Measurements from ENCODE around the gene PPP2R2D.
A peak's percentile ranks its signal among the peaks of the same experiment; 100 is the strongest.

Gene PPP2R2D

GRCh38 chr10:131926743-131927595 is 26.2 kb downstream of the PPP2R2D start:
- Histone ChIP-seq H2AK5ac (ENCODE audit: low read length) (no peak overlapping the region), H3K27me3 (ENCODE audit: insufficient read depth, low read length, poor library complexity) (no peaks in the 10 kb centered on the region), H3K27ac (ENCODE audit: low read depth, low read length) (no peak overlapping the region), H2BK5ac (ENCODE audit: low read length) (no peak overlapping the region), H3K4me3 (ENCODE audit: low read length) (no peak overlapping the region), H3K18ac (ENCODE audit: low read length) (no peak overlapping the region), H3K79me2 (ENCODE audit: control insufficient read depth, insufficient read depth, low read length) (peaks cover 82% of the 10 kb centered on the region), H3K9ac (ENCODE audit: low read length) (no peak overlapping the region), H3K23ac (ENCODE audit: low read length) (no peak overlapping the region), H3K36me3 (ENCODE audit: control insufficient read depth, insufficient read depth, low read length) (no peaks in the 10 kb centered on the region), H3K79me1 (ENCODE audit: low read length) (peaks cover 27% of the 10 kb centered on the region), H2BK15ac (replicated peaks; ENCODE audit: low read depth) (no peak overlapping the region), H3K56ac (ENCODE audit: low read length) (no peak overlapping the region), H3K4ac (ENCODE audit: low read depth, low read length) (no peak overlapping the region), H3K4me1 (ENCODE audit: control insufficient read depth, low read depth, low read length) (peaks cover 22% of the 10 kb centered on the region), H4K8ac (ENCODE audit: low read depth, low read length) (no peak overlapping the region), H3K4me2 (ENCODE audit: low read length) (no peak overlapping the region), H2BK120ac (ENCODE audit: low read depth, low read length) (no peak overlapping the region), H4K5ac (ENCODE audit: low read length) (no peak overlapping the region)
- DNase-seq: no peak
- no CpG with 5 or more reads among the region's 28 CpGs for WGBS (ENCODE audit: extremely low coverage, insufficient coverage, low lambda C conversion rate)

- Histone ChIP-seq H3K27ac (ENCODE audit: low read depth, low read length) (peak overlapping the region; percentile 27), H3K79me2 (ENCODE audit: control insufficient read depth, insufficient read depth, low read length) (peaks cover 83% of the 10 kb centered on the region), H4K5ac (ENCODE audit: low read length) (no peak overlapping the region), H3K56ac (ENCODE audit: low read length) (peak overlapping the region; percentile 4), H4K8ac (ENCODE audit: low read depth, low read length) (no peak overlapping the region), H3K4me2 (ENCODE audit: low read length) (no peak overlapping the region), H3K27me3 (ENCODE audit: insufficient read depth, low read length, poor library complexity) (no peaks in the 10 kb centered on the region), H3K23ac (ENCODE audit: low read length) (no peak overlapping the region), H2BK15ac (replicated peaks; ENCODE audit: low read depth) (no peak overlapping the region), H3K79me1 (ENCODE audit: low read length) (peaks cover 32% of the 10 kb centered on the region), H3K4me1 (ENCODE audit: control insufficient read depth, low read depth, low read length) (peaks cover 22% of the 10 kb centered on the region), H2BK120ac (ENCODE audit: low read depth, low read length) (no peak overlapping the region), H3K18ac (ENCODE audit: low read length) (no peak overlapping the region), H3K4me3 (ENCODE audit: low read length) (no peak overlapping the region), H3K36me3 (ENCODE audit: control insufficient read depth, insufficient read depth, low read length) (no peaks in the 10 kb centered on the region), H2BK5ac (ENCODE audit: low read length) (no peak overlapping the region), H3K4ac (ENCODE audit: low read depth, low read length) (no peak overlapping the region), H2AK5ac (ENCODE audit: low read length) (no peak overlapping the region), H3K9ac (ENCODE audit: low read length) (peak overlapping the region; percentile 1)
- no peak for DNase-seq
- no CpG with 5 or more reads among the region's 18 CpGs for WGBS (ENCODE audit: extremely low coverage, insufficient coverage, low lambda C conversion rate)
Measured at GRCh38 chr10:131928248-131929095, 27.7 kb downstream of the PPP2R2D start.

DNA sequence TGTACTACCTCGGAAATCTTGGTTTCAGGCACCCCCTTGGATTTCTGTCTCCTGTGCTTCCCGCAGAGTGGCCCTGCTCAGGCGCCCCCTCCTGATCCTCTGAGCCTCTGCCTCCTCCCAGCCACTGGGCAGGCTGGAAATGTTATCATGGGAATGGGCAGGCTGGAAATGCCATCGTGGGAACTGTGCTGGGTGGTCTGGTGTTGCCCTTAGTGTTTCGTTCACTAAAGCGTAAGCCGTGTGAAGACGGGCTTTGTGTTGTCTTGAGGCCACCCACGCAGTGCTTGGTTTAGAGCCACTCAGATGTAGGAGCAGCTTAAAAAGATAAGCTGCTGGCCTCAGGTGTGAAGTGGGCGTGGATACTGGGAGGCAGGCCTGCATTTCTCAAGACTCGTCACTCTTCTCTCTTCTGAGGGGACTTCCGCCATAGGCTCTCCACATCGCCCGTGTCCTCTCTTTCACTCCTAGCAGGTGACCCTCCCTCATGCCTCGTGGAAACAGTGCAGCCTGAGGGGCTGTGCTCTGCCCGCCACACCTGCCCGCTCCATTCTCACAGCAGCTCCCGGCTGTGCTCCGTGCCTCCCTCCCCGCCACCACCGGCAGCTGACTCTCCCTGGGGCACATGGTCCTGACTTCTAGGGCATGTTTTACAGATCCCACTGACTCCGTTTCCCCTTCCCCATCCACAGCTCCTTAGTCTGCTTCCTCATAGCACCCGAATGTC is 28.5 kb downstream of the PPP2R2D start:
- Histone ChIP-seq H3K23ac (ENCODE audit: low read length) (no peak overlapping the region), H4K8ac (ENCODE audit: low read depth, low read length) (no peak overlapping the region), H3K4me2 (ENCODE audit: low read length) (no peak overlapping the region), H3K4me3 (ENCODE audit: low read length) (no peak overlapping the region), H3K4ac (ENCODE audit: low read depth, low read length) (no peak overlapping the region), H3K27ac (ENCODE audit: low read depth, low read length) (no peak overlapping the region), H3K79me1 (ENCODE audit: low read length) (peaks cover 33% of the 10 kb centered on the region), H2BK120ac (ENCODE audit: low read depth, low read length) (no peak overlapping the region), H3K56ac (ENCODE audit: low read length) (peak overlapping the region; percentile 4), H2BK15ac (replicated peaks; ENCODE audit: low read depth) (no peak overlapping the region), H2AK5ac (ENCODE audit: low read length) (no peak overlapping the region), H3K18ac (ENCODE audit: low read length) (no peak overlapping the region), H3K27me3 (ENCODE audit: insufficient read depth, low read length, poor library complexity) (no peaks in the 10 kb centered on the region), H3K9ac (ENCODE audit: low read length) (peak overlapping the region; percentile 1), H2BK5ac (ENCODE audit: low read length) (no peak overlapping the region), H3K79me2 (ENCODE audit: control insufficient read depth, insufficient read depth, low read length) (peaks cover 82% of the 10 kb centered on the region), H3K36me3 (ENCODE audit: control insufficient read depth, insufficient read depth, low read length) (no peaks in the 10 kb centered on the region), H4K5ac (ENCODE audit: low read length) (no peak overlapping the region), H3K4me1 (ENCODE audit: control insufficient read depth, low read depth, low read length) (peaks cover 23% of the 10 kb centered on the region)
- DNase-seq: peak; percentile 91
- WGBS (ENCODE audit: extremely low coverage, insufficient coverage, low lambda C conversion rate): no CpG with 5 or more reads among the region's 23 CpGs

DNA sequence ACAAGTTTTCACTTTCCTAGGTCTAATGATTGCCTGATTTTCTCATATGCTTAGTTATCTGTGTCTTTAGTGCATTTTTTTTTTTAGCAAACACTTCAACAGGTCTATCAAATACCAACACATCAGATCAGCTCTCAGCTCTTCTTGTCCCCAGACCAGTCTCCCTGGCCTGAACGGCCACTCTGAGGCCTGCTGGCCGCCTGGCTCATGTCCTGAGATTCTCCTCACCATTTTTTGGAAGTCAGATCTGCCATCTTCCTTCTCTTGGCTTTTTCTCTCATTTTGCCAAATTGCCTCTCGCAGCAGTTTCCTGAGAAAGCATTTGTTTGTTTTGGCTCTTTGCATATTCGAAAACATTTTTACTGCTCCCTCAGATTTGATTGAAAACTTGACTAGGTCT is 29.3 kb downstream of the PPP2R2D start:
- Histone ChIP-seq H2BK15ac (replicated peaks; ENCODE audit: low read depth) (no peak overlapping the region), H2BK5ac (ENCODE audit: low read length) (no peak overlapping the region), H3K4ac (ENCODE audit: low read depth, low read length) (no peak overlapping the region), H3K18ac (ENCODE audit: low read length) (no peak overlapping the region), H3K79me2 (ENCODE audit: control insufficient read depth, insufficient read depth, low read length) (peaks cover 76% of the 10 kb centered on the region), H3K36me3 (ENCODE audit: control insufficient read depth, insufficient read depth, low read length) (no peaks in the 10 kb centered on the region), H4K5ac (ENCODE audit: low read length) (no peak overlapping the region), H3K79me1 (ENCODE audit: low read length) (peaks cover 34% of the 10 kb centered on the region), H3K23ac (ENCODE audit: low read length) (no peak overlapping the region), H3K56ac (ENCODE audit: low read length) (no peak overlapping the region), H4K8ac (ENCODE audit: low read depth, low read length) (no peak overlapping the region), H3K9ac (ENCODE audit: low read length) (no peak overlapping the region), H3K27ac (ENCODE audit: low read depth, low read length) (no peak overlapping the region), H2AK5ac (ENCODE audit: low read length) (no peak overlapping the region), H3K27me3 (ENCODE audit: insufficient read depth, low read length, poor library complexity) (no peaks in the 10 kb centered on the region), H3K4me1 (ENCODE audit: control insufficient read depth, low read depth, low read length) (peaks cover 27% of the 10 kb centered on the region), H3K4me2 (ENCODE audit: low read length) (no peak overlapping the region), H3K4me3 (ENCODE audit: low read length) (no peak overlapping the region), H2BK120ac (ENCODE audit: low read depth, low read length) (no peak overlapping the region)
- WGBS (ENCODE audit: extremely low coverage, insufficient coverage, low lambda C conversion rate): no CpG with 5 or more reads among the region's 4 CpGs
- DNase-seq: no peak

DNA sequence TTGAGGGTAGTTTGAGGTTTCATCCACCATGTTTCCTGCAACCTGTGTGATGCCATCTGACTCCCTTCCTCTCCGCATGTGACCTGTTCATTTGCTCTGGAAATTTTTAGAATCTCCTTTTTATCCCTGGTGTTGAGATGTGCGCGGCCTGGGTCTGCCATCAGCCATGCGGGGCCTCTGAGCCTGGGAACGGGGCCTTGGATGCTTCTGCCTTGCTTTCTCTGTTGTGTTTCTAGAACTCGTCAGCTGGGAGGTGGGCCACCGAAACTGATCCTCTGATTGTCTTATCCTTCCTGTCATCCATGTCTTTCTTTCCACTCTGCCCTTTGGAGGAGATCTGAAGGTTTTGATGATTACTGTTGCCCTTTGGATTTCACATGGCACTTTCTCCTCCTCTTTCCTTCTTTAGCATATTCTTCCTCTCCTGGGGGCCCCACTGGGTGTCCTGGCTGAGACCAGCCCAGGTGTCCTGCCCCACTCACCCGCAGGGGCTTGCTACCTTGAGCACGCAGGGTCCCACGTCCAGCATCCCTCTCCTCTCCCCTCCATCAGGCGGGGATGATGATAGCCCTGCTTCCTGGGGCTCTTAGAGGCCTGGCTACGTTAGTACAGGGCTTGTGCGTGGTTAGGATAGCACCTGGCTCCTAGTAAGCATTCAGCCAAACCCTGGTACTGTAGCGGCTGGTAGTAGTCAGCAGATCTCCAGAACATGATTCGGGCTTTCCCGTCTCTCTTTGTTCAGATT is 29.9 kb downstream of the PPP2R2D start:
- Histone ChIP-seq H3K4ac (ENCODE audit: low read depth, low read length) (no peak overlapping the region), H3K56ac (ENCODE audit: low read length) (no peak overlapping the region), H3K18ac (ENCODE audit: low read length) (no peak overlapping the region)

More for the DNA sequence above, 29.9 kb downstream of the PPP2R2D start:
- H3K27me3 ChIP-seq (ENCODE audit: insufficient read depth, low read length, poor library complexity): no peaks in the 10 kb centered on the region
- peaks cover 27% of the 10 kb centered on the region for H3K4me1 ChIP-seq (ENCODE audit: control insufficient read depth, low read depth, low read length)
- peaks cover 73% of the 10 kb centered on the region for H3K79me2 ChIP-seq (ENCODE audit: control insufficient read depth, insufficient read depth, low read length)
- H2AK5ac ChIP-seq (ENCODE audit: low read length): no peak overlapping the region
- H4K5ac ChIP-seq (ENCODE audit: low read length): no peak overlapping the region
- peaks cover 36% of the 10 kb centered on the region for H3K79me1 ChIP-seq (ENCODE audit: low read length)
- H2BK15ac ChIP-seq (replicated peaks; ENCODE audit: low read depth): no peak overlapping the region
- H3K4me2 ChIP-seq (ENCODE audit: low read length): no peak overlapping the region
- H3K4me3 ChIP-seq (ENCODE audit: low read length): no peak overlapping the region
- H3K27ac ChIP-seq (ENCODE audit: low read depth, low read length): no peak overlapping the region
- H2BK120ac ChIP-seq (ENCODE audit: low read depth, low read length): no peak overlapping the region
- no peak overlapping the region for H3K9ac ChIP-seq (ENCODE audit: low read length)
- no peak for DNase-seq
- WGBS (ENCODE audit: extremely low coverage, insufficient coverage, low lambda C conversion rate): no CpG with 5 or more reads among the region's 16 CpGs
- no peak overlapping the region for H3K23ac ChIP-seq (ENCODE audit: low read length)
- no peak overlapping the region for H4K8ac ChIP-seq (ENCODE audit: low read depth, low read length)
- no peaks in the 10 kb centered on the region for H3K36me3 ChIP-seq (ENCODE audit: control insufficient read depth, insufficient read depth, low read length)
- H2BK5ac ChIP-seq (ENCODE audit: low read length): no peak overlapping the region

Measured in mesendoderm (in vitro differentiated cells).